CD8-positive, alpha-beta memory T cell (primary cell): Measurements from ENCODE around the gene EVX2. TPM values are rescaled to one million over a fixed set of nuclear protein-coding genes. Genes with fewer than 3 reads are reported as not detected.

Experiments
- CTCF ChIA-PET: fragments of 350-600 bp; sonication (Branson Sonifier 250); formaldehyde crosslinking; loops from one replicate; lab custom pipeline; 2021; ENCODE audit warnings: antibody characterized with exemption; lab: Charles Lee
- POLR2A ChIA-PET: fragments of 350-600 bp; sonication (Branson Sonifier 250); formaldehyde crosslinking; loops from one replicate; lab custom pipeline; 2021; ENCODE audit warnings: antibody characterized with exemption; lab: Charles Lee
- DNase-seq, 5 donors: peaks; one replicate each; pipeline versions ENCODE4 v3.0.0 to v3.0.0-alpha.2; 2020 to 2022; ENCODE audit warnings: mixed read lengths in 1 of 5
- H3K27ac ChIP-seq: one replicate; pipeline ENCODE4 v1.7.0; 2013; ENCODE audit warnings: low read depth, mild to moderate bottlenecking, low read length, moderate library complexity
- H3K27me3 ChIP-seq: 2 replicates; pipeline ENCODE4 v1.7.0; 2013; ENCODE audit warnings: low read length, mild to moderate bottlenecking; ENCODE audit not compliant: insufficient read depth, poor library complexity, severe bottlenecking
- H3K36me3 ChIP-seq: 2 replicates; pipeline ENCODE4 v1.7.0; 2013; ENCODE audit warnings: mild to moderate bottlenecking, low read length, moderate library complexity; ENCODE audit not compliant: insufficient read depth
- H3K4me1 ChIP-seq: 2 replicates; pipeline ENCODE4 v1.7.0; 2013; ENCODE audit warnings: mild to moderate bottlenecking, low read length, moderate library complexity; ENCODE audit not compliant: insufficient read depth
- H3K4me3 ChIP-seq: 2 replicates; pipeline ENCODE4 v1.7.0; 2013; ENCODE audit warnings: mild to moderate bottlenecking, low read length
- H3K9me3 ChIP-seq: 2 replicates; pipeline ENCODE4 v1.7.0; 2013; ENCODE audit warnings: mild to moderate bottlenecking, low read length
- H3K27ac Mint-ChIP-seq, 8 donors: one replicate each; pipeline ENCODE4 v1.8.0; 2020 to 2021; ENCODE audit warnings: mixed read lengths in 8 of 8, mild to moderate bottlenecking in 6 of 8, inconsistent platforms in 3 of 8, moderate library complexity in 3 of 8
- H3K27me3 Mint-ChIP-seq, 2 donors: one replicate each; pipeline ENCODE4 v1.8.0; 2020 to 2021; ENCODE audit warnings: mixed read lengths in 2 of 2, mild to moderate bottlenecking in 1 of 2, moderate library complexity in 1 of 2
- H3K36me3 Mint-ChIP-seq, 3 donors: one replicate each; pipeline ENCODE4 v1.8.0; 2020 to 2021; ENCODE audit warnings: mixed read lengths in 3 of 3, inconsistent platforms in 1 of 3, mild to moderate bottlenecking in 1 of 3
- H3K4me1 Mint-ChIP-seq, 3 donors: one replicate each; pipeline ENCODE4 v1.8.0; 2020 to 2021; ENCODE audit warnings: mixed read lengths in 3 of 3, inconsistent platforms in 1 of 3, mild to moderate bottlenecking in 1 of 3
- H3K4me3 Mint-ChIP-seq, 7 donors: one replicate each; pipeline ENCODE4 v1.8.0; 2020 to 2021; ENCODE audit warnings: mixed read lengths in 7 of 7, mild to moderate bottlenecking in 6 of 7, moderate library complexity in 4 of 7, inconsistent platforms in 2 of 7
- H3K9me3 Mint-ChIP-seq, 5 donors: one replicate each; pipeline ENCODE4 v1.8.0; 2020 to 2022; ENCODE audit warnings: mixed read lengths in 5 of 5, mild to moderate bottlenecking in 3 of 5, moderate library complexity in 2 of 5, inconsistent platforms in 1 of 5
- polyA plus RNA-seq: library from polyadenylated mRNA; unstranded; fragments of 300-500 nt; fragmentation: Illumina TruSeq; gene quantifications from one replicate; pipeline ENCODE4 v1.2.3, GENCODE V29; 2021
- total RNA-seq, 2 experiments: library from RNA; stranded (reverse); gene quantifications; one replicate each; pipeline ENCODE4 v1.2.3, GENCODE V29; 2021

Gene EVX2
- total and polyA plus RNA-seq, 3 experiments from 2014 or later, result not detected

DNA sequence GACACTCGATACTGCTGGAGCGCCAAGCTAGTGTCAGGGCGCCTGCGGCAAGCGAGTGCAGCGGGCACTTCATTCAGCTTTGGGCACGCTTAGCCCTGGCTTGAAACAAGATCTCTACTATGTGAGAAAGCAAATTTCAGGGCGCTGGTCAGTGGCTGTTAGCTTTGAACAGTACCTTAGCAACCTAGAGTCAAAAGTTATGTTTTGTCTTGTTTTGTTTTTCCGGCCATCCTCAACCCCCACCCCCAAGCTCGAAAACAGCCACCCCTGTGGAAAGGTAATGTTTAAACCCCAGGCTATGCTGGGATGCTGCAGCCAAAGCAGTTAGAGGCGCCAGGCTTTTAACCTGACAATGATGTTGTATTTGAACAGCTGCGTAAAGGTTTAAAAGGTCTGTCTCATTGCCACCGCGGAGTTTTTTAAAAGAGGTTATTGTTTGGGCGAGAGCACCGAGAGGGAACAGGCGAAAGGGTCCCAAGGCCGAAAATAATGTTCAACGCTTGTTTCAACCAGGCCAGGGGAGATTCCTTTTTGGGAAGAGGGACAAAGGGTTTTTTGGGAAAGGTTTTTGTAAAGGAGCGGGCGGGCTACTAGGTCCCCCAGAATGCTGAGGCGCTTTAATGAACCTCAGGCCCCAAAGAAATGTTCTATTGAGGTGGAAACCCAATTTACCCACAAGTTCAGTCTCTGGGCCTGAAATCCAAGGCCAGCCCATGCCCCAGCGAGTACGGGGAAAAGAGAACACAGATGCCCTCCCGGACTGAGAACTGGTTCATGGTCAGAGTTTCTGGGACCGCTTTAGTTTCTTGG is 30.6 kb upstream of the EVX2 start:
- H3K4me1 Mint-ChIP-seq, result peaks cover 6 to 18% (median 7%) of the 10 kb centered on the region in 3 donors
- no peak overlapping the region for H3K4me3 Mint-ChIP-seq
- H3K4me1 ChIP-seq, result no peaks in the 10 kb centered on the region
- no peak for DNase-seq
- H3K9me3 Mint-ChIP-seq, result peaks cover 0 to 32% (median 10%) of the 10 kb centered on the region in 5 donors
- no peaks in the 10 kb centered on the region for H3K36me3 ChIP-seq
- no peak overlapping the region for H3K4me3 ChIP-seq
- H3K36me3 Mint-ChIP-seq, result peaks cover 0 to 3% (median 0%) of the 10 kb centered on the region in 3 donors
- H3K27me3 Mint-ChIP-seq, result peaks cover 94 to 95% of the 10 kb centered on the region in 2 donors
- H3K27ac Mint-ChIP-seq, result peak overlapping the region in 1 of 8 donors; percentile 40
- H3K9me3 ChIP-seq, result no peaks in the 10 kb centered on the region
- H3K27me3 ChIP-seq, result peaks cover 97% of the 10 kb centered on the region
- H3K27ac ChIP-seq, result no peak overlapping the region
- ChIA-PET CTCF (interaction anchor here (0.8 to 1.4 kb wide), 3 partner anchors 13 to 26 kb away, joined by 3 to 5 read pairs (median 4); no protein-coding TSS in a partner anchor), POLR2A (no interaction called here)

DNA sequence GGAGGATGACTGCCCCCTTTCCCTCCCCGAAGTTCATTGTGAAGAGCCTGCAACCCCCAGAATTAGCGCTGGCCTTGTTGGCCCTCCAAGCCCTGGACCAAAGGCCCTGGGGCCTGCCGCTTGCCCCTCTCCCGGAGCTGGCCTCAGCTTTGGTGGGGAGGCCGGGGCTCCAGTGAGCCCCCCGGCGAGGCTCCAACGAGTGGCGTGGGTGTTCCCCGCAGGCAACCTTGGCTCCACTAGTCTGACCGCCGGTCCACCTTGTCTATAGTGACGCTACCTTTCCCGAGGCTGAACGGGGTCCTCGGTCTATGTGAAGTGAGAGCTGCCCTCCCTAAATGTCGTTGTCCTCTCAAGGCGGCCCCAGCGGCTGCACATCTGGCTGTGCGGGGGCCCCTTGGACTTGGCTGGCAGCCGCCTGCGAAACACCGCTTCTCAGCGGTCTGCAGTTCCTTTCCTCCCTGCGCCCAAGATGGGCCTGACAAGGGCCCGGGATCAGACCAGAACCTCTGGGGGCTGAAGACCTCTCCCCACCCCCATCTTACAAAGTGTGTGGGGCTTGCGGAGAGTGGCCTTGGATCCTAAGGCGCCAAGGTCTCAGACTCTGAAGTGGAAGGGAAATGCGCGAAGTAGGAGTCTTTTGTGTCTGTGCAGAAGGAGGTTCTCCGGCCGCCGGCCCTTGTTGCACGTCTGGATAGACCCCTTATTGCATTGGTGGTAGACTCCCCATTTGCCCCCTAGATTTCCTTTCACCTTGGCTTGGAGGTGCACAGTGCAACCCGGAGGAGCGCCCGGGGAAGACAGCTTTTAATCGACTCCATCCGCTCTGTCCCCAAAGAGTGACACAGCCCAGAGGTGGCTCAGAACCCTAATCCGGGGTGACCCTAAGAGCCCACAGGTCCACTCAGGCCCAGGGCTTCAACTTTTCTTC is 28.9 kb upstream of the EVX2 start:
- ChIA-PET CTCF (interaction anchor here (1.0 kb wide), 1 partner anchor 15 kb away, joined by 3 read pairs; no protein-coding TSS in a partner anchor), POLR2A (no interaction called here)
- Mint-ChIP-seq H3K27ac (peak overlapping the region in 2 of 8 donors; percentile 7 to 62), H3K27me3 (peaks cover 89 to 92% of the 10 kb centered on the region in 2 donors), H3K4me1 (peaks cover 6 to 19% (median 12%) of the 10 kb centered on the region in 3 donors), H3K36me3 (no peaks in the 10 kb centered on the region), H3K4me3 (peak overlapping the region in 3 of 7 donors; percentile 5 to 46 (median 40)), H3K9me3 (peaks cover 0 to 29% (median 6%) of the 10 kb centered on the region in 5 donors)
- H3K4me3 ChIP-seq, result no peak overlapping the region
- no peaks in the 10 kb centered on the region for H3K4me1 ChIP-seq
- H3K27ac ChIP-seq, result no peak overlapping the region
- H3K36me3 ChIP-seq, result no peaks in the 10 kb centered on the region
- DNase-seq, result no peak
- H3K9me3 ChIP-seq, result no peaks in the 10 kb centered on the region
- peaks cover 90% of the 10 kb centered on the region for H3K27me3 ChIP-seq

DNA sequence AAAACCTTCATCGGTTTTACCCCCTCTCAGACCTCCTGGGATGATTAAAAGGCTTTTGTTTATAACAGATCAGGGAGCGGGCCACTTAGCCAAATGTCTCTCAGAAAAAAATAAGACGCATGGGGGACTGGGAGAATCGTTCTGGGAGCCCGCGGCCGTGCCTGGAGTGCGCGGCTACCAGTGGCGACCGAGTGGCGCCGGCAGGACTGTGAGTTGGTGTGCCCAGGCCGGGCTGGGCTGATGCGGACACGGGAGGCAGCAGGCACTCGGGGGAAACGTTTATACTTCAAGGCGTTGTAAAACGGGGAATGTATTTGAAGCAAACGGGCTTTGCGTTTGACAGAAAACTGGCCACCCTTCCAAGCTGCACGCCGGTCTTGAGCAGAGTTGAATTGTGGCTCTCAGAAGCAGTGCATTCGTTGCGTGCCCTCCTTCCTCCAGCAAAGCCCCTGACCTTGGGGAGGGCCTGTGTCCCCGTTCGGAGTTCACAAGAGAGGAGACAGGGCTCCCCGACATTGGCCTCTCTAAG is 28.1 kb upstream of the EVX2 start:
- H3K9me3 ChIP-seq, result no peaks in the 10 kb centered on the region
- Mint-ChIP-seq H3K4me3 (peak overlapping the region in 2 of 7 donors; percentile 8 to 27), H3K9me3 (peaks cover 0 to 28% (median 8%) of the 10 kb centered on the region in 5 donors), H3K27me3 (peaks cover 87 to 89% of the 10 kb centered on the region in 2 donors), H3K27ac (peak overlapping the region in 4 of 8 donors; percentile 7 to 84 (median 60)), H3K4me1 (peaks cover 9 to 19% (median 15%) of the 10 kb centered on the region in 3 donors), H3K36me3 (no peaks in the 10 kb centered on the region)
- no peak for DNase-seq
- peaks cover 83% of the 10 kb centered on the region for H3K27me3 ChIP-seq
- no peaks in the 10 kb centered on the region for H3K4me1 ChIP-seq
- no peaks in the 10 kb centered on the region for H3K36me3 ChIP-seq
- CTCF ChIA-PET, result interaction anchor here (1.0 to 1.7 kb wide), 3 partner anchors 14 to 19 kb away, joined by 3 to 4 read pairs (median 3); no protein-coding TSS in a partner anchor
- POLR2A ChIA-PET, result no interaction called here
- H3K27ac ChIP-seq, result no peak overlapping the region
- no peak overlapping the region for H3K4me3 ChIP-seq

DNA sequence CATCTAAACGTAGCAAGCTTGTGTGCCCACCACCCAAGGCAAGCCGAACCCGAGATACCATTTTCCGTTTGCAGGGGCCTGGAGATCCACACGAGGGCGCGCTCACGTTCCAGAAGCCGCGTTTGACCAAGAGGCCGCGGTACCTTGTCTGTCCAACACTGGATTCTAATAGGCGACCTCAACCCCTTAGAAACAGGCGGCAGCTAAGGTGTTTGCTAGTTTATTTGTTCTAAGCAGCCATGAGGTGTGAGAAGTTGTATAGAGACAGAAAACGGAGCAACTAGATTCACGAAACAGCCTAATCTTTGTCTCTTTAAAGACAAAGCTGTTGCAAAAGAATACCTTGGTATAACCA is 27.5 kb upstream of the EVX2 start:
- Mint-ChIP-seq H3K9me3 (peaks cover 0 to 28% (median 8%) of the 10 kb centered on the region in 5 donors), H3K27me3 (peaks cover 83 to 86% of the 10 kb centered on the region in 2 donors), H3K27ac (peak overlapping the region in 2 of 8 donors; percentile 26 to 84), H3K36me3 (no peaks in the 10 kb centered on the region), H3K4me3 (peak overlapping the region in 1 of 7 donors; percentile 29), H3K4me1 (peaks cover 11 to 21% (median 18%) of the 10 kb centered on the region in 3 donors)
- no peaks in the 10 kb centered on the region for H3K4me1 ChIP-seq
- H3K4me3 ChIP-seq, result no peak overlapping the region
- ChIA-PET POLR2A (no interaction called here), CTCF (interaction anchor here (1.0 to 2.1 kb wide), 4 partner anchors 9 to 19 kb away, joined by 3 to 9 read pairs (median 4); no protein-coding TSS in a partner anchor)
- H3K9me3 ChIP-seq, result no peaks in the 10 kb centered on the region
- H3K27ac ChIP-seq, result no peak overlapping the region
- DNase-seq, result no peak
- peaks cover 81% of the 10 kb centered on the region for H3K27me3 ChIP-seq
- no peaks in the 10 kb centered on the region for H3K36me3 ChIP-seq

DNA sequence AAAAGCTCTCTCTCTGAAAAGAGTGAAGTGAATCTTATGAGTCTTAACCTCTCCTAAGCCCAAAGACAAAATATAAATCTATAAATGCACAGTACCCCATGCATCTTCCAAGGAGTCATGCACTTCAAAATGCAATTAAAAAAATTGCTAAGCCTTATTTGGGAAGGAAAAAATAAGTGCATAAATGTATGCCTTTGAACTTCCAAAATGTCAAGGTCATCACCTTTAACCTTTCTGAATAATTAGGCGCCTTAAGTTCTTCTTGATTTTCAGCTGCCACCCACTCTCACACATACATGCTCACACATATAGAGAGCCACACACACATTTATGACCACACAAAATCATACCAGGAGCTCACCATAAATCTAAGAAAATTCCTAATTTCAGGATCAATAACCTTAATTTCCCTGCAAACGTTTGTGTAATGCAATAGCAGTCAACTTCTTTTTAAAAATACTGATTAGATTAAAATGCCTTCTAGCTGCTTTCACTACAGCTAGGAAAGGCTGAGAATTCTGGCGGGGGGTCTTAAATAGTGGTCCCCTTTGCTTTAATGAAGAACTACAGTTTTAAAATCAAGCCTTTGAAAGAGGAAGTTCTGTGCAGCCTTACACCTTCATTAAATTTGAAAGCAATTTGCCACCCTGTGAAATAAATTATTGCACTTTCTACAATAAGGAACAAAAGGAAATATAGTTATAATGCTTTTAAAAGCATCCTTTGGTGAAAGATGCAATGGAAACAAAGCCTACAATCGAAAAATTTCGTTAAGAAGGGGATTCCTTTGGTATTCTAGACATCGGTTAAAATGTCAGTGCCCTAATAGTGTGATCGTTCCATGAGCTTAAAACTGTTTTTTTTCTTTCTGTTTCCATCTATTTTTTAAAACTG is 26.9 kb upstream of the EVX2 start:
- Histone ChIP-seq H3K4me3 (no peak overlapping the region), H3K4me1 (no peaks in the 10 kb centered on the region), H3K27ac (no peak overlapping the region), H3K27me3 (peaks cover 81% of the 10 kb centered on the region), H3K9me3 (no peaks in the 10 kb centered on the region), H3K36me3 (no peaks in the 10 kb centered on the region)
- Mint-ChIP-seq H3K4me1 (peaks cover 16 to 26% (median 24%) of the 10 kb centered on the region in 3 donors), H3K27me3 (peaks cover 84 to 87% of the 10 kb centered on the region in 2 donors), H3K9me3 (peaks cover 0 to 31% (median 8%) of the 10 kb centered on the region in 5 donors), H3K27ac (peak overlapping the region in 2 of 8 donors; percentile 34 to 84), H3K36me3 (no peaks in the 10 kb centered on the region), H3K4me3 (peak overlapping the region in 1 of 7 donors; percentile 29)
- ChIA-PET CTCF (interaction anchor here (0.9 to 2.1 kb wide), 6 partner anchors 8 to 443 kb away, joined by 3 to 9 read pairs (median 4); no protein-coding TSS in a partner anchor), POLR2A (no interaction called here)
- DNase-seq, result no peak

DNA sequence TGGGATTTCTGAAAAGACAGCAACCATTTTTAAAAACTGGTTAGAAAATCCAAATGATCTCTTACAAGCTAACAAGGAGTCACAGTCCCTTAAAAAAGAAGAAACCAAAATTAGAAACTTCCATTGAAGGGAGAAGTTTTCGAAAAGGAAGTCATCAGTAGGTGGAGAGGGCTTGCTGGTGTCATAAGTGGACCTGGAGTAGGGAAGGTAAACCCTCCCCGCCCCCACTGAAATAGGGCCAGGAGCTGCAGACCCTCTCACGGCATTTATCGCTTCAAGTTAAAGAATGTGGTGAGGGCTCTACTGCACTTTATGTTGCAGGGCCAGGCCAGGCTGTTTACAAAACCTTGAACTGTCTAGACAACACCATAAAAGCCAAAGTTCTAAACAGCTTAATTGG is 26.2 kb upstream of the EVX2 start:
- peak overlapping the region in 2 of 8 donors; percentile 57 to 84 for H3K27ac Mint-ChIP-seq
- H3K4me3 Mint-ChIP-seq, result peak overlapping the region in 2 of 7 donors; percentile 12 to 29

More for the DNA sequence above, 26.2 kb upstream of the EVX2 start:
- Histone ChIP-seq H3K27me3 (peaks cover 81% of the 10 kb centered on the region), H3K4me3 (no peak overlapping the region), H3K4me1 (no peaks in the 10 kb centered on the region), H3K9me3 (no peaks in the 10 kb centered on the region), H3K27ac (no peak overlapping the region), H3K36me3 (no peaks in the 10 kb centered on the region)
- no peak for DNase-seq
- Mint-ChIP-seq H3K4me1 (peaks cover 17 to 29% (median 26%) of the 10 kb centered on the region in 3 donors), H3K27me3 (peaks cover 81 to 89% of the 10 kb centered on the region in 2 donors), H3K36me3 (no peaks in the 10 kb centered on the region), H3K9me3 (peaks cover 0 to 32% (median 8%) of the 10 kb centered on the region in 5 donors)
- ChIA-PET POLR2A (no interaction called here), CTCF (interaction anchor here (0.9 to 2.1 kb wide), 4 partner anchors 12 to 444 kb away, joined by 3 to 9 read pairs (median 4); no protein-coding TSS in a partner anchor)
